RWPE2 (cell line): Measurements from ENCODE around the gene SDCCAG8.
A peak's percentile ranks its signal among the peaks of the same experiment; 100 is the strongest.

Experiments
- ATAC-seq: fragments of 200-7000 bp; cut with Tn5 transposase; 3 replicates; pipeline ENCODE4 v1.9.1; 2021; ENCODE audit warnings: low read depth
- DNase-seq: peaks from one replicate; pipeline ENCODE4 v3.0.0-alpha.2; 2020; ENCODE audit warnings: low spot score
- H3K27ac ChIP-seq: fragments of 450-650 bp; 2 replicates; pipeline ENCODE4 v1.5.1; 2017; ENCODE audit warnings: mild to moderate bottlenecking; ENCODE audit not compliant: poor library complexity, severe bottlenecking
- H3K27me3 ChIP-seq: fragments of 250-450 bp; sonication (Bioruptor Pico); 2 replicates; pipeline ENCODE4 v1.5.1; 2021; ENCODE audit warnings: mild to moderate bottlenecking, moderate library complexity; ENCODE audit not compliant: insufficient read depth, poor library complexity, severe bottlenecking
- H3K36me3 ChIP-seq: fragments of 250-450 bp; sonication (Bioruptor Pico); 2 replicates; pipeline ENCODE4 v1.5.1; 2020; ENCODE audit warnings: low read depth, mild to moderate bottlenecking, moderate library complexity
- H3K4me1 ChIP-seq: fragments of 250-450 bp; sonication (Bioruptor Pico); 2 replicates; pipeline ENCODE4 v1.5.1; 2021; ENCODE audit warnings: mild to moderate bottlenecking, moderate library complexity; ENCODE audit not compliant: insufficient read depth, poor library complexity, severe bottlenecking
- H3K4me3 ChIP-seq: fragments of 250-450 bp; sonication (Bioruptor Pico); 2 replicates; pipeline ENCODE4 v1.5.1; 2021; ENCODE audit warnings: mild to moderate bottlenecking, moderate library complexity; ENCODE audit not compliant: severe bottlenecking
- H3K9me3 ChIP-seq: fragments of 250-450 bp; sonication (Bioruptor Pico); 2 replicates; pipeline ENCODE4 v1.5.1; 2021; ENCODE audit warnings: mild to moderate bottlenecking, moderate library complexity; ENCODE audit not compliant: severe bottlenecking
- CTCF ChIP-seq: fragments of 450-650 bp; IDR thresholded peaks from one replicate; pipeline ENCODE4 v1.5.1; 2017; ENCODE audit warnings: mild to moderate bottlenecking, moderate library complexity; ENCODE audit not compliant: poor library complexity, severe bottlenecking

Gene SDCCAG8

GRCh38 chr1:243343970-243344937, 88.4 kb downstream of the SDCCAG8 start:
- no peak overlapping the region for H3K4me3 ChIP-seq
- peak; percentile 78 for TF ChIP-seq CTCF
- no peaks in the 10 kb centered on the region for H3K4me1 ChIP-seq
- peaks cover 29% of the 10 kb centered on the region for H3K36me3 ChIP-seq
- peaks cover 2% of the 10 kb centered on the region for H3K9me3 ChIP-seq
- no peak overlapping the region for H3K27ac ChIP-seq
- DNase-seq (no peak), ATAC-seq (peak; percentile 38; the same call in 2 of the 3 replicates)
- H3K27me3 ChIP-seq: no peaks in the 10 kb centered on the region

- TF ChIP-seq CTCF: no peak
- DNase-seq (no peak), ATAC-seq (no peak)
- Histone ChIP-seq H3K27me3 (no peaks in the 10 kb centered on the region), H3K4me3 (no peak overlapping the region), H3K9me3 (no peaks in the 10 kb centered on the region), H3K4me1 (no peaks in the 10 kb centered on the region), H3K36me3 (peaks cover 29% of the 10 kb centered on the region), H3K27ac (no peak overlapping the region)
These were observed 89.4 kb downstream of the SDCCAG8 start for GRCh38 chr1:243345205-243345604.

GRCh38 chr1:243346016-243346415, 90.2 kb downstream of the SDCCAG8 start:
- H3K36me3 ChIP-seq: peaks cover 29% of the 10 kb centered on the region

GRCh38 chr1:243346468-243346867, 90.6 kb downstream of the SDCCAG8 start:
- no peak for TF ChIP-seq CTCF
- no peaks in the 10 kb centered on the region for H3K9me3 ChIP-seq
- DNase-seq (no peak), ATAC-seq (no peak)
- H3K27me3 ChIP-seq: no peaks in the 10 kb centered on the region
- no peak overlapping the region for H3K27ac ChIP-seq
- peaks cover 29% of the 10 kb centered on the region for H3K36me3 ChIP-seq
- no peak overlapping the region for H3K4me3 ChIP-seq
- H3K4me1 ChIP-seq: no peaks in the 10 kb centered on the region

More at GRCh38 chr1:243346016-243346415, 90.2 kb downstream of the SDCCAG8 start:
- Histone ChIP-seq H3K27me3 (no peaks in the 10 kb centered on the region), H3K9me3 (no peaks in the 10 kb centered on the region), H3K4me3 (no peak overlapping the region), H3K27ac (no peak overlapping the region), H3K4me1 (no peaks in the 10 kb centered on the region)
- DNase-seq (no peak), ATAC-seq (no peak)
- no peak for TF ChIP-seq CTCF

GRCh38 chr1:243348331-243348730, 92.5 kb downstream of the SDCCAG8 start:
- H3K27me3 ChIP-seq: no peaks in the 10 kb centered on the region
- DNase-seq (no peak), ATAC-seq (no peak)
- TF ChIP-seq CTCF: no peak
- no peak overlapping the region for H3K4me3 ChIP-seq
- no peaks in the 10 kb centered on the region for H3K4me1 ChIP-seq
- H3K9me3 ChIP-seq: no peaks in the 10 kb centered on the region
- H3K36me3 ChIP-seq: peaks cover 22% of the 10 kb centered on the region
- H3K27ac ChIP-seq: no peak overlapping the region
